HL-60/S4 (cell line): ENCODE measurements around the gene THSD7A.

ENCODE experiments used
- in situ Hi-C: fragments of 300-500 bp; cut with MboI; formaldehyde crosslinking; loops from 2 replicates; pipeline ENCODE4 v1.14.3; 2022; ENCODE audit warnings: low sequenced_read_pairs

The THSD7A gene

GRCh38 chr7:11709196-11709595 lies 122.8 kb downstream of the THSD7A start:
- in situ Hi-C loops: no loop called here

DNA sequence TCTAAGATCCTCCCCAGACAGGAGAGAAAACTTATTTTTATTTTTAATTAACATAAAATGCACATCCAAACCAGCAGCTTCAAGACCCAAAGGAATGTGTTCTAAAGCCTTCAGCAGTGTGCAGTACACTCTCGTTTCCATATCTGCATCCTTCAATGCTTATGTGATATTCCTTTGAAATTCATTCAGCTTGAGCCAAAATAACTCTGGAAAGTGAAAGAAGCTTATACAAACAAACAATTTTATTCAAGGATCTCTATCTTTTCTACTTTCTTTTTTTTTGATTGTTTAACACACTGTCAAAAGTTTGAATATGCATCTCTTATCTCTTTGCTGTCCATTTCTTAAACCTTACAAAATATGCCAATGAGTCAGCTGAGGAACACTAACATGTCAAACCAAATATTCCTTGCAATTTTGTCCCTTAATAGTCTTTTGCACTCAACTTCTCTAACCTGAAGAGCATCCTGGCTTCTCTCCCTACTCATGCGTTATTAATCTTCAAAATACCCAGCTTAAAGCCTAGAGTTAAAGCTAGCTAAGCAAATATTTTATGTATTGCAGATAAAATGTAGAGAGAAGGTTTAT lies 124.3 kb downstream of the THSD7A start:
- in situ Hi-C loops: no loop called here

DNA sequence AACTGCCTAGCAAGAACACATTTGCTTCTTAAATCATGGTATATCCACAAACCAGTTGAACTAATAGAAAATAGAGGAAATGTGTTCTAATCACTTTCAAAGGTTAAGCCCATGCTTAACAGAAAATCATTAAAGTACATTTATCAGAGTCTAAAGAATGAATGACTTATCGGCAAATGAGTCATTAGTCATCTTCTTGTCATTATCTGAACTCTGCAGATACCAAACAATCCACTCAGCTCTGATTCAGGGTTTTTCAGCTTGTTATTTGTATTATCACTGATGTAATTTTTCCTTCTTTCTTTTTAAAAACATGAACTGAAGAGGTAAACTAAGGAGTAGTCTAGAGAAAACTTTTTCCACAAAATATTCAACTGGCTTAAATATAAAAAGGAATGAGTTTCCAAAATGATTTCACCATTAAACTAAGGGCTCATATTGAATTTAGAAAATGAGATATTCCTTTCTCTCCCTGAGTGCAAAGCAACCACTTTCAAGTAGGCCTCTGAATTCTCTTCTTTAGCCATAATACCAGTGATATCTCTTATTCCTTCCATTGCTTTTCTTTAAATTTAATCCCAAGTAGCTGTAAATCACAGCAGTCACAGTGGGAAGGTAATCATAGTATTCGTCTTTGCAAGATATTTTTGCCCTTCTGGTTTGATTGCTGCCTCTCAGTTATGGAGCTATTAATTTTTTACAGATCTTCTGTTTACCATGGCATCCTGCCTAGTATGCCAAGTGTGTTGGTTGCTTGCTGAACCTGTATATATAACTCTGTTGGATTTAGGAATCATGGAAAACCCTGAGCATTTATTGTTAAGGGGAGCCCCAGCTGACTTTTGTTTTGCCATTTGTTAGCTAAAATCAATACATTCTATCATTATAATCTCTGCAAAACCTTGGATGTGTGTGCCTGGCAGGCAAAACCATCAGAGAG lies 125.1 kb downstream of the THSD7A start:
- in situ Hi-C loops: no loop called here

DNA sequence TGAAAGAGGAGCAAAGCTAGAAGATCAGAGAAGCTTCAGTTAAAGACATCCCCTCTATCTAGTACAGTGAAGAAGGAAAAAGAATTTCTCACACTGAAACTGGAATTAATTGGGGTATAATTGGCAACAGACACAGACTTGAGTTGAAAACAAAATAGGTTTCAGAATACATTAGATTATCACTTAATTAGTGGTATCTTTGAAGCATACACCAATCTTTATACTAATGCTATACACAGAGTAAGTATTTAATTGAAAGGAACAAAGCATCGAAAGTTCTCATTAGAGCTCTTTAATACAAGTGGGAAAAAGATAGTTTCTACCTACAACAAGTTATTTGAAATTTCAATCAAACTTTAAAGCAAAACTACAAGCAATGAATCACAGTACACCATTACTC lies 128.2 kb downstream of the THSD7A start:
- in situ Hi-C loops: no loop called here

DNA sequence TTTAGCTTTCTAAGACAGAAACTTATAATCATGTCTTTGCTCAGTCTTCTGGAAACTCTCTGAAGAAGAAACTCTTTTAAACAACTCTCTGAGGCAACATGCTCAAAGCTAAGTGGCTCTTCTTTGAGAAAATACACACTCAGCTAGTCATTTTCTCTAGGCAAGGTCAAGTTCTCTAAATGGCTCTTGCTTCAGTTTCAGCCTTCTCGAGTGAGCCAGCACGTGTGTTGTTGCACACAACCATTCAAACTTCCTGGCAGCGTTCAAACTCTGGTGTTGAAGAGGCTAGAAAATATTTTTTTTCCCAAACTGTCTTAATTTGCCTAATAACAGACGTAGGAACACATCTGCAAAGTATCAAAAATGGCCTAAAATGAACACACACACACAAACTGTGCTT lies 129.1 kb downstream of the THSD7A start:
- in situ Hi-C loops: no loop called here

- in situ Hi-C loops: no loop called here
These were observed 130.0 kb downstream of the THSD7A start for GRCh38 chr7:11701829-11702560.

GRCh38 chr7:11699666-11700065 lies 132.3 kb downstream of the THSD7A start:
- in situ Hi-C loops: no loop called here

- in situ Hi-C loops: no loop called here
These were observed 133.6 kb downstream of the THSD7A start for GRCh38 chr7:11698384-11698871.

DNA sequence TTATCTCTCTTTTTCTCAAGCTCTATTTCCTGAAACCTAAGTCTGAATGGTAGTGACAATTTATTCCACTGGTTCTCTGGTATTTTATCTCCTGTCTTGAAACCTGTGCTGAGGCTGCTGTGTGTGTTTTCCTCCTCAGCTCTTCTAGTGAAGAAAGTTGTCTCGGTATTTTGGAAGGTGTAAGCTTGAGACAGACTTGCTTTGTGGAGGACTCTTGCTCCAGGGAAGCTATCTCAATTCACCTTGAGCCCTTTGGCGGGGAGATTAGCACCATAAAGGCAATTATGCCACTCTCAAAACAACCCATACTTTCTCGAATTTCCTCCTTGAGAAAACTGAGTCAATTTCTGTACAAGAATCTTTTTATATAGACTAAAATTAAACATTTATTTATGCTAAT lies 141.6 kb downstream of the THSD7A start:
- in situ Hi-C loops: no loop called here

DNA sequence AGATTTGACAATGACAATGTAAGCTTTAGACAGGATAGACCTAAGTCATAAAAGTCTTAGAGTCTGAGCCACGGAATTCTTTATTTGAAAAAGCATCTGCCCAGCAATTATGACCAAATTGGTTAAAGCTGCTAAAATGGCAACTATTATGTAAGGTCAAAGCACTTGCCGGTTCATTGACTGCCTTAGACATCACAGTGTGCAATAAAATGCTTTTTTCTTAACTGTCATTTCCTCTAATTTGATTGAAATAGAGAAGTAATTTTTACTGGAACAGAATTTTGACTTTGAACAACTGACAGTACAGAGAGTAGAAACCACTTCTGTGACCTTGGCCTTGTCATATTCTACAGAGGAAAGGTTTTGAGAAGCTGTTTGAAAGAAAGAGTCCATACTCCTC lies 142.9 kb downstream of the THSD7A start:
- in situ Hi-C loops: no loop called here

GRCh38 chr7:11681461-11681860 lies 150.5 kb downstream of the THSD7A start:
- in situ Hi-C loops: no loop called here

DNA sequence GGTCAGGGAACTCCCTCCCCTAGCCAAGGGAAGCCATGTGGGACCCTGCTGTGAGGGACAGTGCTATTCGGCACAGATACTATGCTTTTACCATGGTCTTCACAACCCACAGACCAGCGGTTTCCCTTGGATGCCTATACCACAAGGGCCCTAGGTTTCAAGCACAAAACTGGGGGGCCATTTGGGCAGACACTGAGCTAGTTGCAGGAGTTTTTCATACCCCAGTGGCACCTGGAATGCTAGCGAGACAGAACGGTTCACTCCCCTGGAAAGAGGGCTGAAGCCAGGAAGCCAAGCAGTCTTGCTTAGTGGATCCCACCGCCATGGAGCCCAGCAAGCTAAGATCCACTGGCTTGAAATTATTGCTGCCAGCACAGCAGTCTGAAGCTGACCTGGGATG lies 156.8 kb downstream of the THSD7A start:
- in situ Hi-C loops: no loop called here

- in situ Hi-C loops: no loop called here
These were observed 163.3 kb downstream of the THSD7A start for GRCh38 chr7:11668727-11669126.

DNA sequence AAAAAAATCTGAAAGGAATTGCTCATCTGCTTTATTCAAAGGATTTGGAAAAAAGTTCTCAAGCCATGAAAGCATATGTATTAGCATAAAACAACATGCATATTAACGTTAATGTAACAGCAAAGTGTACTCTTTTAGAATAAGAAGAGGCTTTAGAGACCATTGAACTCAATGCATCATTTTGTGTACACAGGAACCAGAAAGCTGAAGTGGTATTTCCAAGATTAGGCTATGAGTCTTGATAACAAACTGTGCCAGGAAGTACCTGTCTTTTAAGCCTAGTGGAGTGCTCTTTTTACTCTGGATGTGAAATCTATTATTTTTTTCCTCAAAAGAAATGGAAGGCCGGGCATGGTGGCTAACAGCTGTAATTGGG lies 164.2 kb downstream of the THSD7A start:
- in situ Hi-C loops: no loop called here

DNA sequence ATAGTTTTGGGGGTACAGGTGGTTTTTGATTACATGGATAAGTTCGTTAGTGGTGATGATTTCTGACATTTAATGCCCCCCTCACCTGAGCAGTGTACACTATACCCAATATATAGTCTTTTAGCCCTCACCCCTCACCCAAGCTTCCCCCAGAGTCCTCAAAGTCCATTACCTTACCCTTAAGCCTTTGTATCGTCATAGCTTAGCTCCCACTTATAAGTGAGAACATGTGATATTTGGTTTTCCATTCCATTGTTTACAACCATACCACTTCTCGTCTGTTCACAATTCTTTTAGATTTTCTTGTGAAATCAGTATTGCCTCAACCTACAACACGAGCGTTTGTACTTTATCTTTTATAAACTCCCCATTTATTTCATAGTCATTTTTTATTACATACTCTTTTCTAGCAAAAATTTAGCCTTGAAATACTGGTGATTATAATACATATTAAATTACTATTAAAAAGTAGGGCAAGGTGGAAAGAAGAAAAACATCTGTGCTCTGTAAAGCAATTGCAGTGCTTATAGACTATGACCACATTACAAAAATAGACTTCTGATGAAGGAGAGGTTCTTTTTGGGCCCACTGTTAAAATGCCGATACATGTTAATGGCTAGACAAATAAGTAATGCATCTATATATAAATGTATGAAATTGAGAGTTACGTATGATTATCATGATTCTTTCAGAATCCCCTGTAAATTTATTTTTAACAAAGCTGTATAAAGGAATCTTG lies 164.8 kb downstream of the THSD7A start:
- in situ Hi-C loops: no loop called here

DNA sequence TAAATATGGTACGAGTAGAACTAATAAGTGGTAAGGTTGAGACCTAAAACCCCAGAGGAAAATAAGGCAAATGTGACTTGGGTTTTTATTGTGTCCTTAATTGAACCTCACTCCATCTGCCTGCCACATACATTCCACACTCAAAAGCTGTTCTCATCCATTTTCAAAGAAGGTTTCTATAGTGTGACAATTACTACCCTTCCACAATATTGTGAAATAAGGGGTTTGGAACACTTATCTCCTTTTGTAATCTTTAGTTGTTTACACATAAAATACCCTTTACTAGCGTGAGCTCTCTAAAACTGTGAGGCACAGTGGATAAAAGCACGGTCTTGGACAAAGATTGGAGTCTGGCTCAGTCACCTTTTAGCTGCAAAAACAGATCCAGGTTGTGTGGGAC lies 166.6 kb downstream of the THSD7A start:
- in situ Hi-C loops: no loop called here

DNA sequence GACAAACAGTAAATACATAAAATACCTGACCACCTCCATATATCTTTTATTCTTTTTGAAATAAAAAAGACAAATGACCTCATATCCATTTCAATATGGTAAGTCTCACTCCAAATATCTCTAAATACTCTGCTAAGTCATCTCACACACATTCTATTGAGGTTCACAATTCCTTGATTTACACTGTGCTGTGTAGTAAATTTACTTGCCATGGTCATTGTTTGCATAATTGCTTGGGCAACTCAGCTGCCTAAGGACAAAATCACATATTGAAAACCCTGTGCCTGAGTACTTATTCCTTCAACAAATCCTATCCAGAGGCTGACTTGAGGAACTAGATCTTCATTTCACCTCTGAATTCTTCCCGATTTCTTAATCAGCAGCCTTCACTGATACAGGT lies 176.4 kb downstream of the THSD7A start:
- in situ Hi-C loops: no loop called here

DNA sequence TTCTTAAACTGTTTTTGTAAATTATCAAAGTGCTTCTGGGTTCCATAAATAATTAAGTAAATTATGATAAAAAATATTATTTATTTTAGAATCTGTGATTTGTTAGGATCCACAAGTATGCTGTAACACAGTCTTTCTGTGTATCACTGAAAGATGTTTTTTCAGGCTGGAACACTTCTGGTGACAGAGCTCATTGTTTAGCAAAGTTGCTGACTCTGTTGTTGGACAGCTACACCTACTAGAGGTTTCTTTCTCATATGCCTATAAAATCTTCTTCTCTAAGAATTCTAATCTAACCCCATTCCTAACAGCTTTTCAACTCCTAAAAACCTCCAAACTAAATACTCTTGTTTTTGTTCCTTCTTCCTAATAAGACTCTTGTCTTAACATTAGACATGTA lies 176.8 kb downstream of the THSD7A start:
- in situ Hi-C loops: no loop called here

DNA sequence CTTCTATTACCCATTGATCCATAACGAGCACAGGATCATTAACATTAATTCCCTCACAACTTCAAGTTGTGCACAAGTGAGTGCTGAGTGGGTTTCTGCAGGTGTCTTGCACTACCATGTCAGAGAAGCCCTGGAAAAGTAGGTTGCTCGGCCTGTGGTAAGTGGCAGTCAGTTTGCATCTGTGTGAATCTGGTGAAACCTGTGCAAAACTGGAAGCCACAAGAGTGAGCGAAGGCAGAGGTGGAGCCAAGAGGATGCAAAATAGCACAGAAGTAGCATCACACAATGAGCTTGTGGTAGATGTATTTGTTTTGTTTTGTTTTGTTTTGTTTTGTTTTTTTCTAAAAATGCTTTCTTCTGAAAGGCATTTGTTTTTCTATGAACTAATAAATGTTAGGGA lies 181.5 kb downstream of the THSD7A start:
- in situ Hi-C loops: no loop called here

DNA sequence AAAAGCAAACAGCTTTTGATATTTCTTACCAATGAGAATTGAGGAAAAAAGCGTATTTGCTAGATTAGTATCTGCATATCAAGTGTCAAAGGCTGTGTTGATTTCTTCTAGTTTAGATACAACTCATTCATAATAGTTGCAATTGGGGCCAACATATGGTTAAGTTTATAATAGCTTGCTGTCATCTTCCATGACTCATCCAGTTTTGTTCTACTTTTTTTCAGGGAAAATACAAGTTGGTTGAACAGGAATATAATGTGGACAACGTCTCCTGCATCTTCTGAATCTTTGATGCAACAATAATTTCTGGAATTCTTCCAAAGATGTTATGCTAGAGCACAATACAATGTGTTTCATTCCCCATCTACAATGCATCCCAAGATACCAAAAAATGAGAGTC lies 182.0 kb downstream of the THSD7A start:
- in situ Hi-C loops: no loop called here

- in situ Hi-C loops: no loop called here
These were observed 183.0 kb downstream of the THSD7A start for GRCh38 chr7:11648980-11649379.
